Sciatic nerve (tissue), 2 donors: ENCODE data around the gene TNIK. TPM values are rescaled to one million over a fixed set of nuclear protein-coding genes. Genes with fewer than 3 reads are reported as not detected.
A peak's percentile ranks its signal among the peaks of the same experiment; 100 is the strongest.

Experiments
- ATAC-seq: fragments of 200-7000 bp; cut with Tn5 transposase; one replicate; pipeline ENCODE4 v1.9.1; 2020; ENCODE audit warnings: mild to moderate bottlenecking, moderate library complexity
- DNase-seq: peaks from one replicate; pipeline ENCODE4 v3.0.0-alpha.2; 2020; ENCODE audit warnings: low spot score
- intact Hi-C: fragments of 100-400 bp; cut with DNase I; formaldehyde crosslinking; loops from one replicate; pipeline ENCODE4 v1.14.2; 2022
- total RNA-seq: library from RNA; stranded (reverse); fragmentation: NEBNext Ultra II Directional; extraction: Animal tissue kit (Norgen Biotek cat#: 25700); gene quantifications from one replicate; pipeline ENCODE4 v1.2.1, GENCODE V29; 2021
- donor health status: DM: no; HTN: no; CAD: no.
- donor health status: DM: no; HTN: no; CAD: no.

Gene TNIK
- total RNA-seq, 1 donor from 2014 or later = 9.5 TPM

DNA sequence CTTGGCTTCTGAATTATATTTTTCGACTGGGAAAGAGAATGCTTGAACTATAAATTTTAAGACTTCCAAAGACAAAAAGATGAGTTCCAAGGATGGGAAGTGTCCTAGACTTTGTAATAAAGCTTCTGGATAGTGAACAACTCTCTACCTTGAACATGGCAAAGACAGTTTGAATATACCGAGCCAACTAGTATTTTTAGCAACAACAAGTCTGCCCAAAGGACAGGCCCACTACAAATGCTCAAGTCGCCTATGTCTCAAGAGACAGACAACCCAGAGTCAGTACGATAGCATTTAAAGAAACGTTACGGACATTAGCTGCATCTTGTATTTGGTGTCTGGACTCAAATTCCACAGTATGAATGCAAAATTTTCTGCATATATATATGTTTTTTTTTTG, 258.4 kb downstream of the TNIK start:
- DNase-seq (no peak), ATAC-seq (no peak)
- intact Hi-C loops = no loop called here

DNA sequence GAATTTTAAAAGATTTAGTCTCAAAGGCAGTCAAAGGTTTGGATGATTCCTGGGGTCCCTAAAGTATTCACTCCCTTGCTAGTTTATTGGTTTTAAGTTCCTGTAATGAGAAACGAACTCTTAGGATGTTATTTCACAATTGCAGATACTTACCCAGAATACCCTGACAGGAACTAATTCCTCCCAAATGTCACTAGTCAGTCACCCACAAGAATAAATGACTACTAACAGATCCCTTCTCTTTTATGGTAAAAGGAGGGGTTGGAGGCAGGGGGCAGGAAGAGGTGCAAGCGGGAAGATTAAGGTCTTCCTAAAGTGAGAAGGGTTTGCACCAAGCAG, 259.5 kb downstream of the TNIK start:
- DNase-seq (no peak), ATAC-seq (no peak)
- intact Hi-C loops = no loop called here

DNA sequence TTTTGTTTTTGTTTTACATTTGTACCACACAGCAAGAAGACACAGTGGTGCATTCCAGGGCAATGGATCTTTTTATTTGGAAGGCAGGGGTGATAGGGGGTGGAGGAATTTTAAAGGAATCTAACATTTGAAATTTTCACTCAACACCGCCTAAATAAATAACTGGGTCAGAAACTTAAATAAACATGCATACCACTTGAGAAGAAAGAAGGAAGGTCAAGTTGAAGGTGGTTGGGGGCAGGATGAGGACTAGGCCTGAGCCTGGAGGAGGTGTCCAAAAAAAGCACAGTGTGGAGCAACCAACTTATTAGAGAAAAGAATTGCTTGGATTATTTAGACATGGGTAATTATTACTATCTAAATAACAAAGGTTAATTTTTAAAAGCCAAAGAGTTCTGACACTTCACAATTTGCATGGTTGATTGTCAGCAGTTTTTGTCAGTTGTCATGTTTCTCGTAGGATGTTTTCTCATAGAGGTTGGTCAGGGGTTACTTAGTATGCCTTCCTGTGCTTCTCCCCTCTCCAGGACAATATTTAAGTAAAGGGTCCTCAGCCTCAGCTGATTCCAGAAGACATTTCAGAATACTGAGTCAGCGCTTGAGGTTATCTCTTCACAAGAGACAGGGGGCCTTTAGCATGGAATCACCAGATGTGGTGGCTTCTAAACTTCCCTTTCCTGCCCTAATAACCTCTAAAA, 260.0 kb downstream of the TNIK start:
- DNase-seq (no peak), ATAC-seq (no peak)
- intact Hi-C loops = no loop called here

DNA sequence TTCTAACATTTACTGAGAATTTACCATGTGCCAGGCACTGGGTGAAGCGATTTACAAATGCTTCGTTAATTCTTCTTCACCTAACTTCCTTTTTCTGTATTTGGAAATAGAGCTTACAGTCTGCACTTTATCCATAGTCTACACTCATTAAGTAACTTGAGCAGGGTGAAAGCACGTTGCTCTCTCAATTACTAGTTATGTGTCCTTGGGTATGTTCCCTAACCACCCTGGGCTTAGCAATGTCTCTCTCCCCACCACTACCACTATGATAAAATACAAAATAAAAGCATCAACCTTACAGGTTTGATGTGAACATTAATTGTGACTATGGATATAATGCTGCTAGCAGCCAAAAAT, 260.8 kb downstream of the TNIK start:
- intact Hi-C loops = no loop called here
- ATAC-seq (no peak), DNase-seq (no peak)

DNA sequence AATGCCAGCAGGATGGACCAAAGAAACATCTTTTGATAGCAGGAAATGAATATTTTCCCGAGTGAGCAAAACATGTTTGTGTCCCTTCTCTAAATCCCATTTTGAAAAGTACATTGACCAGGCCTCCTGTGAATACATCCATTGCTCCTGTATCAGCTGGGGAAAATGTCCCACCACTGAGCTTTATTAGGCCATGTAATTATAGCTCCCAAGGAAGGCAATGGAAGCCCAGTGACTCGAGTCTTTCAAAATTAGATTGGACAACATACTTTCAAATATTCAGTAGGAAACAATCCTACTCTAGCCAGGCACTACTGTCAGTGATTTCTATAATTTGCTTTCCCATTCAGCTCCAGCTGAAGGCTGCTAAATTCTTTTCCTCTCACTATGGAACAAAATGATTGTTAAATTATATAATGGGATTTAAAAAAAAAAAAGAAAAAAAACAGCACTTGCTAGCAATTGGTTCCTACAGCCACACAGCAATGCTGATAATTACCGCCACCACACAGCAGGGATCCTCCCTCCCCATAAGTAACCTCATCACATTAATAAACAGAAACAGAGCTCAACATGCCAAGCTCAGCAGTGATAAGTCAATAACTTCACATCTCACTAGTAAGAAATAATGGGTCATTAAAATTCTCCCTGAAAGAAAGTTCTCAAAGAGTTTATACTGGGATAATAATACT, 261.3 kb downstream of the TNIK start:
- intact Hi-C loops = no loop called here
- DNase-seq (no peak), ATAC-seq (no peak)

DNA sequence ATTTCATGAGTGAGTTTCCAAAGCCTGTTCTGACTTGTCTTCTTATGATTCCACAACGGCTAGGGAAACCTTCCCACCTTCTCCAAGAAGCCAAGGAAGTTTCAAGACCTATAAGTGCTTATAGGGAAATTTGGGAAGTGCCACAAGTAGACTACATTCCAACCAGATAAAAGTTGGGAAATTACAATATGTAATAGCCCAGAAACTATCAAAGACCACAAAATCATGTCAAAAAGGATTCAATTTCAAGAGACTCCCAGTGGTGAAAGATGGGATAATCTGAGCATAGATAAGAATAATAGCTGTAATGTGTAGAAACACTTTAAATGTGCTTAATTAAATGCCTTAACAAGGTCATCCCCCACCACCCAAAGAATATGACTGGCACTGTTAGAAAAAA, 264.5 kb downstream of the TNIK start:
- ATAC-seq = no peak
- intact Hi-C loops = no loop called here

DNA sequence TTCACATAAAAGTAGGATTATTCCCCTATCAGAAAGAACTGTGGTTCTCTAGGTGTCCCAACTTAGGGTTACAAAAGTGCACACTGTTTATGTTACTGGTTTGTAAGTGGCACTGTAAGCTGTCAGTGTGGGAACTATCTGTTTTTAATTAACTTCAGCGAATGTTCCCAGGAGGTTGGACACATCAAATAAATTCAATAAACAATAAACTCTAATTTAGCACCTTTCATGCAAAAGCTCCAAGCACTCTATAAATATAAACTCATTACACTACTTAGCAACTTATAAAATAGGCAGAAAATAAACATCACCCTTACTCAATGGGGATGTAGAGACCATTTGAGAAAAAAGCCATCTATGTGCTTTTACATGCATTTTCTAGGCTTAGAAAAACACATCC, 265.2 kb downstream of the TNIK start:
- intact Hi-C loops = no loop called here
- no peak for ATAC-seq
- DNase-seq = no peak

More for the DNA sequence above, 264.5 kb downstream of the TNIK start:
- no peak for DNase-seq

DNA sequence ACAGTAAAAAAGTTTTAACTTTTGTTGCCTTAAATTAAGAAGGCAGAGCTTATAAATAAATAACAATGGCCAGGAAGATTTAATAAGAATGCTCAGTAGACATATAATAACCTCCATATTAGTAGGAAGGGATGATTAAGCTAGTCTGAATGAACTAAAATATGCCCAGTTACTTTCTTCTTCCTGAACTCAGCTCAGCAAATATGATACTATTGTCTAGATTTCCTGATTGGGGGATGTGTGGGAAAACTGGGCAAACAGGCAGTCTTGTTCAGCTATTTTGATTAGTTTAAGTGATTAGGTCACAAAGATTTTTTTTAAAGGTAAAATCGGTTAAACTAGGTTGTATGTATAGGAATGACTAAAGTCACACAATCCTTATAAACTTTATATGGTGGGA, 266.5 kb downstream of the TNIK start:
- no peak for ATAC-seq
- intact Hi-C loops = no loop called here
- no peak for DNase-seq

DNA sequence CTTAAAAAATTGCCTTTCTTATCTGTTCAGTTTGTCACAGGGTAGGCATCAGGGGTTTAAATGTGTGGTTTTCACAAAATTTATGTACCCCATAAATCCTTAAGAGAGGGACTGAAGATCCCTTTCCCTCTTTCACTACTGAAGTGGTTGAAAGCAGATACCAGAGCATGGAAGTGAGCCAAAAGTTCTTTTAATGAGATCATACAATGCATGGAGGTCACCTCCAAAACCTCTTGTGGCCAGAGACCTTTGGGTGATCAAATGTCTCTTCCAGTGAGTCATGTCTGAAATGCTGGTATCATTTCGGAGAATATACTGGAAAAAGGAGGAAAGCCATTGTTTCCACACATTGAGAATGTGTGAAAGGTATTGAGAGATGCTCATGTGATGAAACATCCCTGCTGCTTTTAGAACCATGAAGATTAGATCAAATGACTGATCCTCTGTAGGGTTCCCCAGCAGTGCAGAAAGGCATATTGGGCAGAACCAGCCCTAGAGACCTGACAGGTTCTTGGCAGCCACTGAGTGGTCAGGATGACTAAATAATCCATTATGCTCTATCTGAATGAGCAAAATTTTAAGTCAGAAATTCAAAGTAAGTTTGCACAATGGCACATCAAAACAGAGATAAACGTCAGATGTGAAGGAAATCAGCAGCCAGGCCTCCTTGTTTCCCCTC, 267.9 kb downstream of the TNIK start:
- intact Hi-C loops = no loop called here
- ATAC-seq = no peak

DNA sequence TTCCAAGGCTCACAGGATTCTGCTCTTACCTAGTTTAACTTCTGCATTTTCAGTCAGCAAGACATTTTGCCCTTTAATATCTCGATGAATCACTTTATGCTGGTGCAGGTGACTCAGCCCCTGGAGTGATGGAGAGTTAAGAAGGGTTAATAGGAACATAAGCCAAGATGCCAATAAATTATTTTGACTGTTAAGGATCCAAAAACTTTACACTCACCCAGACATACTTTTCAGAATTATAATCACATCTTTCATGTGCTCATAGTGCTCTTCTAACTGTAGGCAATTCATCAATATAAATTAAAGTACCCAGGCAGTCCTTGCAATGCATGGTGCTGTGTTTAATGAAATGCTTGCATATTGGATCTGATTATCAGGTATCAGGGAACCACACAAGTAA, 269.5 kb downstream of the TNIK start:
- intact Hi-C loops = no loop called here
- DNase-seq (no peak), ATAC-seq (no peak)

More for the DNA sequence above, 267.9 kb downstream of the TNIK start:
- no peak for DNase-seq

DNA sequence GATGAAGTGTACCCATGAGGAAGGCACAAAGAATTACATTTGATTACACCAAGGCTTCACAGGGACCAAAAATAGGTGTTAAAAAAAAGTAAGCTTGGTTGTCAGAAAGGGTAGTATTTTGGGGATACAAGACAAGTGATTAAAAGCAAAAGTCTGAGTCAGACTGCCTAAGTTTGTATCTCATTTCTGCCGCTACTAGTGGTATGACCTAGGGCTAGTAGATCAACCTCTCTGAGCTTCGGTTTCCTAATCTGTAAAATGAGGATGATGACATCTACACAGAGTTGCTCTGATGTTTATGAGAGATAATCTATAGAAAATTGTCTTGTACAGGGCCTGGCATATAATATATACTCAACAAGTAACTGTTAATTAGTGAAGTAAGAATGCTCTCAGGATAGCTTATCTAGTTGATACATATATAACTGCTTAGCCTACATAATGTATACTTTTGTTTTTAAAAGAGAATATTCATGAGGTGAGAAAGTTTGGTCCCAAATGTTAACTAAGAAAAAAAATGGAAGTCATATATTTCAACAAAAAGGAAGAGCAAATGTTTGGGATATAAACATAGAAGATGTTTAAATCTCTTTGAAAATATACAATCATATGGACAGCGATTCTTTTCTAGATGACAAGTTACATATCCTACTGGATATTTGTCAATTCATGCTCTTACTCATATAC, 270.7 kb downstream of the TNIK start:
- DNase-seq (no peak), ATAC-seq (no peak)
- intact Hi-C loops = no loop called here

DNA sequence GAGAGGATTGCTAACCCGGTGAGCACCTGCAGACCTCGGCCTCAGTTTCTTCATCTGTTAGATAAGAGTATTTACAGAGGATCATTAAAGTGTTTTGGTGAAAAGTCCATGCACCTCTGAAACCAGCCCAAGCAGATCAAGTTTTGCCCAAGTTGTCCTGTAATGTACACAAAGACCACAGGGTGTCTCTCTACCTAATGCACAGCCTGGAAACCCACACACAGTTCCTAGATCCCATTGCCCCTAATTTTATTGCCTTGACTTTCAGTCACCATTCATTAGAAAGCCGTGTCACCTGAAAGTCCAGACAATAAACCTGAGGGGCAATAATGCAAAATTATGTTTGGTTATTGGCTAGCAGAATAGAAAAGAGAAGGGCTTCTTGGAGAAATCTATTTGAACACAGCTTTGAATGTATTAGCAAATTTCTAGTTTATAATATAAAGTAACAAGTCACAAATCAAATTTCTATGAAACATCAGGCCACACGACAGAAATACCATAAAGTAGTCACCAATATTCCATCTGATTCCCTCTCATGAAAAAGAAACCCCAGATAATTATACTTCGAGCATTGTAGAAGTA, 272.4 kb downstream of the TNIK start:
- no peak for ATAC-seq

DNA sequence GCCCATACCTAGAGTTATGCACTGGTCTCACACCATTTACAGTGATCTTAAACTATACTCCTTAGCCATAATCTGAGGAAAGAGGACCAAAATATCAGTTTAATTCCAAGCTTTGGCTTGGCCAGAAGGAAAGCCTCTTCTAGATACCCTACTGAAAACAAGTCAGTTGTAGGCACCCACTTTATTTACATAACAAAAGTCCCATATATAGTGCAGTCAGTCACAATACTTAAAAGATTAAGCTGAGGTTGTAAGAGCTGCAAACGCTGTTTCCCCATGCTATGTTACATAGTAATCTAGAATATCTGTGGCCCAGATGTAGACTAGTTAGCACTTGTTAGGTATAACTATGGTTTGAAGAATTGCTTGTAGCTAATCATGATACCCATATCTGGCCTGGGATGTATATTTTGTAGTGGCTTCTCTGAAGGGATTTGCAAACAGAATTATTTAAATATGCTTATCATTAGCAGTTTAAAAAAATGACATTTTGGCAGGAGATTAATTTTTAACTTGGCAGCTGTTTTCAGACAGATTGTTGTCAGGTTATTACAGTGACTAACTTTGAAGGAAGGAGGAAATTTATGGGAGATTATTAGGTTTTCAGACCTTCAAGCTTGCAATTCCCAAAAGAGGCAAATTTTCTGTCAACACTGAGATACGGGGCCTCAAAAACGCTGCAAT, 273.2 kb downstream of the TNIK start:
- no peak for DNase-seq
- intact Hi-C loops = no loop called here
- no peak for ATAC-seq

More for the DNA sequence above, 272.4 kb downstream of the TNIK start:
- intact Hi-C loops = no loop called here
- no peak for DNase-seq

DNA sequence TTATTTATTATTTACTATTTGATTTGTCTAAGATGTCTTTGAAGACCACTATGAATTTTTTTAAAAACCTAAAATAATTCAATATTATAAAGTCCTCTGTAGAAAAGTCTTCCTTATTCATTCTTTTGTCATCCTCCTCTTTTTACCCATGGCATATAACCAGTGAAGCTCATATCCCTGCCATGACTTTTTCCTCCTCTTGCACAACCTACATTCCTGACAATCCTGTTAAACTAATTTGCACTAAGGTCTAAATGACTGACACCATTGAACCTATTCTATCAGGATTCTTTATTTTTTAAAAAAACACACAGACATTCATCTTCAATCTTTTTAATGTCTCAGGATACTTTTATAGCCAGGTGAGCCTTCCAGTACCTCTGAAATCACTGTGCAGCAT, 273.8 kb downstream of the TNIK start:
- intact Hi-C loops = no loop called here
- ATAC-seq = no peak
- no peak for DNase-seq

DNA sequence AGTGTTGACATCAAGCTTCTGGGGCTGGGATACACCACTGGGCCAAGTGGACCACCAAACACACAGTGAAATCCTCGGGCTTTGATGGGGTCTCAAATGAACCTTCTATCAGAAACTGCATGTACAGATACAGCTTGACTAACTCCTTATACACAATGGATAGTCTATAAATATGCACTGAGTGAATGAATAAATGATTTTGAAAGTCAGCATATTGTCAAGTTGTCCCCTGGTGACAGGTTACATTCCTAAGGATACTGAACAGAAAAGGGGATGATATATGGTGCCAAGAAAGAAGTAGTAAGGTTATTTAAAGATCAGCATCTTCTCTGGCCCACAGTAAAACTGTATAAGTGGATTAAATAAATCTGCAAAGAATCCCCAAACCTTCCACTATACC, 274.2 kb downstream of the TNIK start:
- ATAC-seq (no peak), DNase-seq (no peak)
- intact Hi-C loops = no loop called here

DNA sequence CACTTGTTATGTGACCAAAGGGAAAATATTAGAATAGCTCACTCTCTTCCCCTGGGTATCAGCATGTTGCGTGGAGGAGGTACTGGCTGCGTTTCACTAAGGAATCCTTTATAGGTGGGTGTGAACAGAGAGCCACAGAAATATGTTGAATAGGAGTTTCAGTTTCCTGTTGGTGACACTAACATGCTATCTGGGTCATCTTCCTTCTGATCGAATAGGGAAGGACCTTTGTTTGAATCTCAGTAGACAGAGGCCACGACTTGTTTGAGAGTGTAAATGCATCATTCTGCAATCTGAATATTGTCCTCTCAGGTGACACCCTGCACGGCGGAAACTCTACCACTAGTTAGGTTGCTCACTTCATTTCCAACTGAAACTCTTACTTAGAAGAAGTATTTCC, 275.8 kb downstream of the TNIK start:
- intact Hi-C loops = no loop called here
- ATAC-seq (peak; percentile 24), DNase-seq (no peak)

DNA sequence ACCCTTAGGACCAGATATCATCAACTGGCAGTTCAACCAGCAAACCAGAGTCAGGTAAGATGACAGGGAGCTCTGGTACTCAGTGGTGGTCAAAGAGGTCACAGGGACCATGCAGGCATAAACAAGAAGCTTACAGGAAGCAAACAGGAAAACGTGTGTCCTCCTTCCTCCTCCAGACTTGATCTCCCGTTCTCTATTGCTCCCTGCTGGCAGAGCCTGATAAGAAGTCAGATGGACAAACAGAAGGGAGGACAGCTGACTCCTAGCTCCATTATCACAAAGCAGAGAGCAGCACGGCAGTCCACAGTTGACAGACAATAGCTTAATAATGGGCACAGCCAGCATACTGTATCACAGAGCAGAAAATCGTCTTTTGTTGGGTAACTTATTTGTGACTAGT, 277.2 kb downstream of the TNIK start:
- intact Hi-C loops = no loop called here
- ATAC-seq = no peak
- DNase-seq = no peak

DNA sequence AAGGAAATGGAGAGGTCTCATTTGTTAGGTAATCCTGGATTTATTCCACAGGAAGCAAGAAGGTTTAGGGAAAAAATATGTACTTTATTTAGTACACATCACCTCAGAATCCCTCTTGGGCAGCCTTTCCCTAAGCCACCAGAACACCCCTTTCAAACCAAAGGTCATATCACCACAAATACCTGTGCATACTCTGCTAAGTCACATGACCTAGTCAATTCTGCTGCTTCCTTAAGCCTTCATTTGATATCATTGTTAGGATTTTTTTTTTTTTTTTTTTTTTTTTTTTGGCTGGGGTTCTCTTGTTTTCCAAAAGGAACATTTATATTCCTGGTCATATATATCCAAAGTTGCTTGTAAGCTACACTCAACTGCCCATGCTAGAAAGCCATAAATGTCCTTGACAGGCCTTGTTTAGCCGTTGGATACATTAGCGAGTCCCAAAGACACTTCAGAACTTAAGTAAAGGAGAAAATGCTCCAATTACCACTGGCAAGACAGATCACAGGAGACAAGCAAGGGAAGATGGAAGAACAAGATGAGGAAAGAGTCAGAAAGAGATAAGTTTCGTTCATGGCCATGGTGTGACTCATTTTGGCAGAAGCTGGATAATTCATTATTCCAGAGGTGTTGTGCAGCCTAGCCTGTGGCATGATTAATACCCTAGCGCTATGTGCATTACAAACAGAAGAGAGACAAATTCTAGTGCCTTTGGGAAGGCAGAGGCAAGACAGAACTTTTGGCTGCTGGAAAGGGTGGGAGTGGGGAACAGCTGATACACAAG, 278.1 kb downstream of the TNIK start:
- ATAC-seq (no peak), DNase-seq (no peak)
- intact Hi-C loops = no loop called here
